Measurements from ENCODE around the gene CDKN3. TPM values are rescaled to one million over a fixed set of nuclear protein-coding genes. Genes with fewer than 3 reads are reported as not detected.
A peak's percentile ranks its signal among the peaks of the same experiment; 100 is the strongest.

Gene CDKN3
- total RNA-seq, 1 donor from 2014 or later: 152 TPM

GRCh38 chr14:54443981-54444380, 47.2 kb downstream of the CDKN3 start:
- H3K4me1 ChIP-seq: peaks cover 7% of the 10 kb centered on the region
- peaks cover 8% of the 10 kb centered on the region for H3K36me3 Mint-ChIP-seq
- peaks cover 4% of the 10 kb centered on the region for H3K27me3 Mint-ChIP-seq (ENCODE audit: insufficient read depth, low read depth)
- H3K4me2 ChIP-seq: no peak overlapping the region
- peaks cover 19% of the 10 kb centered on the region for H3K4me1 Mint-ChIP-seq
- no peaks in the 10 kb centered on the region for H4K20me1 ChIP-seq (ENCODE audit: low read depth)
- no peak overlapping the region for H2AFZ ChIP-seq (replicated peaks)
- H3K27ac ChIP-seq: no peak overlapping the region
- H3K27ac Mint-ChIP-seq: no peak overlapping the region
- H3K4me3 ChIP-seq: no peak overlapping the region
- no peaks in the 10 kb centered on the region for H3K9me3 ChIP-seq (ENCODE audit: low read depth)
- H3K79me2 ChIP-seq (ENCODE audit: low read depth): peaks cover 17% of the 10 kb centered on the region
- H3F3A ChIP-seq (ENCODE audit: low read depth): peaks cover 15% of the 10 kb centered on the region
- TF ChIP-seq EZH2phosphoT487 (IDR thresholded peaks at IDR 0.05) (no peak), EZH2 (IDR thresholded peaks at IDR 0.05) (no peak), CTCF (IDR thresholded peaks at IDR 0.05) (no peak)
- no peaks in the 10 kb centered on the region for H3K9me3 Mint-ChIP-seq
- H3K36me3 ChIP-seq: no peaks in the 10 kb centered on the region
- H3K27me3 ChIP-seq: no peaks in the 10 kb centered on the region
- H3K4me3 Mint-ChIP-seq: no peak overlapping the region
- no peak for DNase-seq (ENCODE audit: low spot score)
- no peak overlapping the region for H3K9ac ChIP-seq

- no peak for TF ChIP-seq CTCF (IDR thresholded peaks at IDR 0.05)
- TF ChIP-seq EZH2phosphoT487 (IDR thresholded peaks at IDR 0.05): no peak
- no peak for TF ChIP-seq EZH2 (IDR thresholded peaks at IDR 0.05)
- no peaks in the 10 kb centered on the region for H4K20me1 ChIP-seq (ENCODE audit: low read depth)
- H3F3A ChIP-seq (ENCODE audit: low read depth): peaks cover 15% of the 10 kb centered on the region
- peaks cover 4% of the 10 kb centered on the region for H3K4me1 ChIP-seq
- H3K27me3 ChIP-seq: no peaks in the 10 kb centered on the region
- DNase-seq (ENCODE audit: low spot score): no peak
- H3K27me3 Mint-ChIP-seq (ENCODE audit: insufficient read depth, low read depth): peaks cover 4% of the 10 kb centered on the region
- H3K36me3 Mint-ChIP-seq: peaks cover 4% of the 10 kb centered on the region
- no peak overlapping the region for H3K4me3 ChIP-seq
- no peak overlapping the region for H3K4me3 Mint-ChIP-seq
- peaks cover 10% of the 10 kb centered on the region for H3K79me2 ChIP-seq (ENCODE audit: low read depth)
- H3K4me2 ChIP-seq: no peak overlapping the region
- no peaks in the 10 kb centered on the region for H3K9me3 ChIP-seq (ENCODE audit: low read depth)
- H3K27ac ChIP-seq: no peak overlapping the region
- H2AFZ ChIP-seq (replicated peaks): no peak overlapping the region
- no peaks in the 10 kb centered on the region for H3K36me3 ChIP-seq
- no peaks in the 10 kb centered on the region for H3K9me3 Mint-ChIP-seq
- H3K27ac Mint-ChIP-seq: peak overlapping the region; percentile 34
- H3K4me1 Mint-ChIP-seq: peaks cover 15% of the 10 kb centered on the region
- no peak overlapping the region for H3K9ac ChIP-seq
Measured at GRCh38 chr14:54444681-54445080, 47.9 kb downstream of the CDKN3 start.

GRCh38 chr14:54446161-54446693, 49.4 kb downstream of the CDKN3 start:
- Histone ChIP-seq H3K4me1 (no peaks in the 10 kb centered on the region), H3K9me3 (ENCODE audit: low read depth) (no peaks in the 10 kb centered on the region), H3K27ac (no peak overlapping the region), H3K36me3 (no peaks in the 10 kb centered on the region), H3K27me3 (no peaks in the 10 kb centered on the region), H2AFZ (replicated peaks) (no peak overlapping the region), H3K4me2 (no peak overlapping the region), H3K4me3 (no peak overlapping the region), H3K9ac (no peak overlapping the region), H4K20me1 (ENCODE audit: low read depth) (no peaks in the 10 kb centered on the region), H3K79me2 (ENCODE audit: low read depth) (no peaks in the 10 kb centered on the region), H3F3A (ENCODE audit: low read depth) (no peaks in the 10 kb centered on the region)
- Mint-ChIP-seq H3K9me3 (no peaks in the 10 kb centered on the region), H3K27me3 (ENCODE audit: insufficient read depth, low read depth) (peaks cover 4% of the 10 kb centered on the region), H3K36me3 (no peaks in the 10 kb centered on the region), H3K27ac (no peak overlapping the region), H3K4me3 (no peak overlapping the region), H3K4me1 (peaks cover 7% of the 10 kb centered on the region)
- no peak for DNase-seq (ENCODE audit: low spot score)
- TF ChIP-seq EZH2 (IDR thresholded peaks at IDR 0.05) (no peak), CTCF (IDR thresholded peaks at IDR 0.05) (no peak), EZH2phosphoT487 (IDR thresholded peaks at IDR 0.05) (no peak)
